GM12878 (cell line): ENCODE measurements around the gene KIF1C.

Experiments used
- ATF7 ChIP-seq: fragments of 450-650 bp; IDR thresholded peaks from 2 replicates; pipeline ENCODE4 v1.6.1; 2016; ENCODE audit warnings: low read depth, mild to moderate bottlenecking
- CEBPB ChIP-seq, 2 experiments: fragments of 150-350 bp in 1 of 2; IDR thresholded peaks; 2 replicates each; pipeline ENCODE4 v1.6.1; 2012 to 2014; ENCODE audit warnings: low read depth in 2 of 2, low read length in 2 of 2, borderline replicate concordance in 1 of 2, inconsistent platforms in 1 of 2
- MYC ChIP-seq: IDR thresholded peaks from 2 replicates; pipeline ENCODE4 v1.6.1; 2011; ENCODE audit warnings: mild to moderate bottlenecking, low read length, moderate library complexity, inconsistent platforms; ENCODE audit not compliant: insufficient read depth, insufficient replicate concordance, insufficient read length, severe bottlenecking
- RAD21 ChIP-seq: IDR thresholded peaks from 2 replicates; pipeline ENCODE4 v1.6.1; 2011; ENCODE audit warnings: mild to moderate bottlenecking, low read depth, low read length, moderate library complexity; ENCODE audit not compliant: insufficient read depth
- RCOR1 ChIP-seq: conservative IDR thresholded peaks from 2 replicates; pipeline ENCODE4 v1.6.1; 2012; ENCODE audit warnings: low read depth, low read length, improper control_type of control experiment
- STAT1 ChIP-seq: fragments of 450-650 bp; conservative IDR thresholded peaks from 2 replicates; pipeline ENCODE4 v1.6.1; 2014; ENCODE audit warnings: antibody characterized with exemption, mild to moderate bottlenecking
- TF ChIP-seq, protein P1 (sequence below), 3 experiments: IDR thresholded peaks in 2 of 3; conservative IDR thresholded peaks in 1 of 3; 2 replicates each; pipeline ENCODE4 v1.5.1; 2011; ENCODE audit warnings: low read depth in 3 of 3, low read length in 3 of 3, mild to moderate bottlenecking in 3 of 3, control low read depth in 2 of 3, moderate library complexity in 2 of 3, inconsistent platforms in 1 of 3, mixed read lengths in 1 of 3; ENCODE audit not compliant: control insufficient read depth in 2 of 3, insufficient read depth in 1 of 3; ENCODE audit errors: extremely low read depth in 1 of 3
- TF ChIP-seq, protein P2 (sequence below): IDR thresholded peaks from 2 replicates; pipeline ENCODE4 v1.6.1; 2012; ENCODE audit warnings: low read depth, low read length, improper control_type of control experiment
- TF ChIP-seq, protein P3 (sequence below): fragments of 450-650 bp; formaldehyde crosslinking; IDR thresholded peaks from 2 replicates; pipeline ENCODE4 v1.4.0; 2020; ENCODE audit warnings: mild to moderate bottlenecking, moderate library complexity

DNA sequence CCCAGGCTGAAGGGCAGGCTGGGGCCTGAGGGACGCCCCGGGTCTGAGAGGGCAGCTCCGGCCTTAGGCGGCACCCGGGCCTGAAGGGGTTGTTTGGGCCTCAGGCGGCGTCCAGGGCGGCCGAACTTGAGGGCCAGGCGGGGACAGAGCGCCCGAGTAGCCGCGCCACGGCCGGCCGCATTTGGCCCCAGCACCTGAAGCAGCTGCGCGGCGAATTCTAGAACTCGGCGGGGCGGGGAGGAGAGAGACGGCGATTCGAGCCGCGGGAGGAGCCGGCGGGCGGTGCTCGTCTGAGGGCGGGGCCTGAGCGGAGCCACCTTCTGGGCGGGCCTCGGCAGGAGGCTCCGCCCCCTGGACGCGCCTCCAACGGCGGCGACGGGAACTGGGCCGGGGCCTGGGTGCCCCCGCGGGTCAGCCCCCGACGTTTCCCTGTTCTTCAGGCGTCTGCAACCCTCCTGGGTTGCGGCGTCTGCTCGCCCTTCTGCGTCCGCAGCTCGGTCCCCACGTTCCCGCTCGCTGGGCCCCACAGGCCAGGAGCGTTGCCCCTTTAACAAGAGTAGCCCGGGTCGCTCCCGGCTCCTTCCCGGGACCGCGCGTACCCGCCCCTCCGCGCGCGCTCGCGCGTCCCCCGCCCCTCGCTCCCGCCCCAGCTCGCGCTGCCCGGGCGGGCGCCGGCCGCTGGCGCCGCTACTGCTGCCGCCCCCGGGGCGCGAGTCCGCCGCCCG, at the start of gene KIF1C, which contains the start of gene INCA1:
- TF ChIP-seq, protein P1, sequence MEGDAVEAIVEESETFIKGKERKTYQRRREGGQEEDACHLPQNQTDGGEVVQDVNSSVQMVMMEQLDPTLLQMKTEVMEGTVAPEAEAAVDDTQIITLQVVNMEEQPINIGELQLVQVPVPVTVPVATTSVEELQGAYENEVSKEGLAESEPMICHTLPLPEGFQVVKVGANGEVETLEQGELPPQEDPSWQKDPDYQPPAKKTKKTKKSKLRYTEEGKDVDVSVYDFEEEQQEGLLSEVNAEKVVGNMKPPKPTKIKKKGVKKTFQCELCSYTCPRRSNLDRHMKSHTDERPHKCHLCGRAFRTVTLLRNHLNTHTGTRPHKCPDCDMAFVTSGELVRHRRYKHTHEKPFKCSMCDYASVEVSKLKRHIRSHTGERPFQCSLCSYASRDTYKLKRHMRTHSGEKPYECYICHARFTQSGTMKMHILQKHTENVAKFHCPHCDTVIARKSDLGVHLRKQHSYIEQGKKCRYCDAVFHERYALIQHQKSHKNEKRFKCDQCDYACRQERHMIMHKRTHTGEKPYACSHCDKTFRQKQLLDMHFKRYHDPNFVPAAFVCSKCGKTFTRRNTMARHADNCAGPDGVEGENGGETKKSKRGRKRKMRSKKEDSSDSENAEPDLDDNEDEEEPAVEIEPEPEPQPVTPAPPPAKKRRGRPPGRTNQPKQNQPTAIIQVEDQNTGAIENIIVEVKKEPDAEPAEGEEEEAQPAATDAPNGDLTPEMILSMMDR (IDR thresholded peaks at IDR 0.05 in 2 of 3, conservative IDR thresholded peaks at IDR 0.05 in 1 of 3; ENCODE audit: control insufficient read depth in 2 of 3, extremely low read depth in 1 of 3, insufficient read depth in 1 of 3, low read depth in 3 of 3, low read length in 3 of 3): no peak
- TF ChIP-seq RAD21 (no peak), CEBPB (IDR thresholded peaks at IDR 0.05; ENCODE audit: borderline replicate concordance in 1 of 2, low read depth in 2 of 2, low read length in 2 of 2) (no peak), ATF7 (no peak), RCOR1 (no peak), MYC (no peak), STAT1 (no peak)
- TF ChIP-seq, protein P2, sequence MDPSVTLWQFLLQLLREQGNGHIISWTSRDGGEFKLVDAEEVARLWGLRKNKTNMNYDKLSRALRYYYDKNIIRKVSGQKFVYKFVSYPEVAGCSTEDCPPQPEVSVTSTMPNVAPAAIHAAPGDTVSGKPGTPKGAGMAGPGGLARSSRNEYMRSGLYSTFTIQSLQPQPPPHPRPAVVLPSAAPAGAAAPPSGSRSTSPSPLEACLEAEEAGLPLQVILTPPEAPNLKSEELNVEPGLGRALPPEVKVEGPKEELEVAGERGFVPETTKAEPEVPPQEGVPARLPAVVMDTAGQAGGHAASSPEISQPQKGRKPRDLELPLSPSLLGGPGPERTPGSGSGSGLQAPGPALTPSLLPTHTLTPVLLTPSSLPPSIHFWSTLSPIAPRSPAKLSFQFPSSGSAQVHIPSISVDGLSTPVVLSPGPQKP: no peak
- TF ChIP-seq, protein P3, sequence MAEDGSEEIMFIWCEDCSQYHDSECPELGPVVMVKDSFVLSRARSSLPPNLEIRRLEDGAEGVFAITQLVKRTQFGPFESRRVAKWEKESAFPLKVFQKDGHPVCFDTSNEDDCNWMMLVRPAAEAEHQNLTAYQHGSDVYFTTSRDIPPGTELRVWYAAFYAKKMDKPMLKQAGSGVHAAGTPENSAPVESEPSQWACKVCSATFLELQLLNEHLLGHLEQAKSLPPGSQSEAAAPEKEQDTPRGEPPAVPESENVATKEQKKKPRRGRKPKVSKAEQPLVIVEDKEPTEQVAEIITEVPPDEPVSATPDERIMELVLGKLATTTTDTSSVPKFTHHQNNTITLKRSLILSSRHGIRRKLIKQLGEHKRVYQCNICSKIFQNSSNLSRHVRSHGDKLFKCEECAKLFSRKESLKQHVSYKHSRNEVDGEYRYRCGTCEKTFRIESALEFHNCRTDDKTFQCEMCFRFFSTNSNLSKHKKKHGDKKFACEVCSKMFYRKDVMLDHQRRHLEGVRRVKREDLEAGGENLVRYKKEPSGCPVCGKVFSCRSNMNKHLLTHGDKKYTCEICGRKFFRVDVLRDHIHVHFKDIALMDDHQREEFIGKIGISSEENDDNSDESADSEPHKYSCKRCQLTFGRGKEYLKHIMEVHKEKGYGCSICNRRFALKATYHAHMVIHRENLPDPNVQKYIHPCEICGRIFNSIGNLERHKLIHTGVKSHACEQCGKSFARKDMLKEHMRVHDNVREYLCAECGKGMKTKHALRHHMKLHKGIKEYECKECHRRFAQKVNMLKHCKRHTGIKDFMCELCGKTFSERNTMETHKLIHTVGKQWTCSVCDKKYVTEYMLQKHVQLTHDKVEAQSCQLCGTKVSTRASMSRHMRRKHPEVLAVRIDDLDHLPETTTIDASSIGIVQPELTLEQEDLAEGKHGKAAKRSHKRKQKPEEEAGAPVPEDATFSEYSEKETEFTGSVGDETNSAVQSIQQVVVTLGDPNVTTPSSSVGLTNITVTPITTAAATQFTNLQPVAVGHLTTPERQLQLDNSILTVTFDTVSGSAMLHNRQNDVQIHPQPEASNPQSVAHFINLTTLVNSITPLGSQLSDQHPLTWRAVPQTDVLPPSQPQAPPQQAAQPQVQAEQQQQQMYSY (CRISPR knock-in tag): no peak
